IPS-11a (cell line): ENCODE measurements around the gene RTKN2.

Experiments used
- H3K4me3 ChIP-seq: one replicate; pipeline ENCODE4 v1.5.1; 2013; ENCODE audit warnings: low read depth, low read length, control low read depth

The RTKN2 gene

GRCh38 chr10:62230344-62231121 is 38.1 kb downstream of the RTKN2 start:
- no peak overlapping the region for H3K4me3 ChIP-seq

GRCh38 chr10:62225362-62225761 is 43.3 kb downstream of the RTKN2 start:
- H3K4me3 ChIP-seq: no peak overlapping the region

GRCh38 chr10:62224606-62225005 is 44.0 kb downstream of the RTKN2 start:
- H3K4me3 ChIP-seq: no peak overlapping the region

- no peak overlapping the region for H3K4me3 ChIP-seq
These were observed 51.0 kb downstream of the RTKN2 start for GRCh38 chr10:62217683-62218082.

- H3K4me3 ChIP-seq: no peak overlapping the region
These were observed 54.2 kb downstream of the RTKN2 start for GRCh38 chr10:62214364-62214874.

- H3K4me3 ChIP-seq: no peak overlapping the region
These were observed 62.8 kb downstream of the RTKN2 start for GRCh38 chr10:62205750-62206399.

- H3K4me3 ChIP-seq: no peak overlapping the region
These were observed 69.1 kb downstream of the RTKN2 start for GRCh38 chr10:62199584-62199983.

GRCh38 chr10:62196528-62196927 is 72.1 kb downstream of the RTKN2 start:
- H3K4me3 ChIP-seq: no peak overlapping the region

- no peak overlapping the region for H3K4me3 ChIP-seq
These were observed 73.0 kb downstream of the RTKN2 start for GRCh38 chr10:62195675-62195926.

- no peak overlapping the region for H3K4me3 ChIP-seq
These were observed 73.5 kb downstream of the RTKN2 start for GRCh38 chr10:62194924-62195674.

- H3K4me3 ChIP-seq: no peak overlapping the region
These were observed 75.2 kb downstream of the RTKN2 start for GRCh38 chr10:62193479-62193878.

- H3K4me3 ChIP-seq: no peak overlapping the region
These were observed 79.5 kb downstream of the RTKN2 start for GRCh38 chr10:62189131-62189530.

- H3K4me3 ChIP-seq: no peak overlapping the region
These were observed 80.5 kb downstream of the RTKN2 start for GRCh38 chr10:62188021-62188616.

- H3K4me3 ChIP-seq: no peak overlapping the region
These were observed 81.5 kb downstream of the RTKN2 start for GRCh38 chr10:62186999-62187675.

- no peak overlapping the region for H3K4me3 ChIP-seq
These were observed 82.5 kb downstream of the RTKN2 start for GRCh38 chr10:62185919-62186692.

GRCh38 chr10:62183857-62184795 is 84.5 kb downstream of the RTKN2 start:
- H3K4me3 ChIP-seq: no peak overlapping the region

- no peak overlapping the region for H3K4me3 ChIP-seq
These were observed 85.2 kb downstream of the RTKN2 start for GRCh38 chr10:62183442-62183841.

- no peak overlapping the region for H3K4me3 ChIP-seq
These were observed 86.0 kb downstream of the RTKN2 start for GRCh38 chr10:62182595-62182994.

GRCh38 chr10:62182171-62182570 is 86.5 kb downstream of the RTKN2 start:
- H3K4me3 ChIP-seq: no peak overlapping the region
